GM18873 (cell line): ENCODE results near the gene STXBP5.
A peak's percentile ranks its signal among the peaks of the same experiment; 100 is the strongest.
"Not testable (repeated sequence)": the region's sequence is repeated elsewhere in the genome, so short reads cannot be mapped to it uniquely, and the experiment has no call there.

Experiments used
- ATAC-seq: cut with Tn5 transposase; IDR thresholded peaks from one replicate; pipeline ENCODE4 v1.9.1; 2021; ENCODE audit warnings: mild to moderate bottlenecking, moderate library complexity, moderate number of reproducible peaks; ENCODE audit not compliant: unreplicated experiment, low FRiP score

Gene STXBP5

GRCh38 chr6:147347882-147348575 is 143.8 kb downstream of the STXBP5 start:
- ATAC-seq, result no peak

GRCh38 chr6:147361311-147361981 is 157.2 kb downstream of the STXBP5 start:
- no peak for ATAC-seq

- no peak for ATAC-seq
These were observed 162.1 kb downstream of the STXBP5 start for GRCh38 chr6:147366290-147366689.

GRCh38 chr6:147371325-147371724 is 167.1 kb downstream of the STXBP5 start:
- ATAC-seq, result no peak

- ATAC-seq, result no peak
These were observed 168.6 kb downstream of the STXBP5 start for GRCh38 chr6:147372806-147373205.

GRCh38 chr6:147378819-147379218 is 174.6 kb downstream of the STXBP5 start:
- ATAC-seq, result no peak

GRCh38 chr6:147380841-147381240 is 176.6 kb downstream of the STXBP5 start:
- not testable (repeated sequence) for ATAC-seq

GRCh38 chr6:147381712-147382111 is 177.5 kb downstream of the STXBP5 start:
- ATAC-seq, result no peak

- ATAC-seq, result no peak
These were observed 178.8 kb downstream of the STXBP5 start for GRCh38 chr6:147382945-147383554.

- ATAC-seq, result no peak
These were observed 179.8 kb downstream of the STXBP5 start for GRCh38 chr6:147384029-147384428.

- ATAC-seq, result peak; percentile 59
These were observed 180.8 kb downstream of the STXBP5 start for GRCh38 chr6:147384737-147385710.

- ATAC-seq, result no peak
These were observed 185.2 kb downstream of the STXBP5 start for GRCh38 chr6:147389463-147389862.

GRCh38 chr6:147390909-147391536 is 186.8 kb downstream of the STXBP5 start:
- no peak for ATAC-seq

- no peak for ATAC-seq
These were observed 188.9 kb downstream of the STXBP5 start for GRCh38 chr6:147392917-147393625.

- ATAC-seq, result no peak
These were observed 190.9 kb downstream of the STXBP5 start for GRCh38 chr6:147395158-147395557.

- ATAC-seq, result no peak
These were observed 193.1 kb downstream of the STXBP5 start for GRCh38 chr6:147397306-147397705.

GRCh38 chr6:147400968-147401367 is 196.8 kb downstream of the STXBP5 start:
- no peak for ATAC-seq

GRCh38 chr6:147401779-147402178 is 197.6 kb downstream of the STXBP5 start:
- ATAC-seq, result no peak

- no peak for ATAC-seq
These were observed 202.6 kb downstream of the STXBP5 start for GRCh38 chr6:147406783-147407182.
